ENCODE data around the gene B4GALT6. TPM values are rescaled to one million over a fixed set of nuclear protein-coding genes. Genes with fewer than 3 reads are reported as not detected.

Gene B4GALT6
- total RNA-seq, 2 experiments from 2014 or later: 2.7 to 3.6 TPM

DNA sequence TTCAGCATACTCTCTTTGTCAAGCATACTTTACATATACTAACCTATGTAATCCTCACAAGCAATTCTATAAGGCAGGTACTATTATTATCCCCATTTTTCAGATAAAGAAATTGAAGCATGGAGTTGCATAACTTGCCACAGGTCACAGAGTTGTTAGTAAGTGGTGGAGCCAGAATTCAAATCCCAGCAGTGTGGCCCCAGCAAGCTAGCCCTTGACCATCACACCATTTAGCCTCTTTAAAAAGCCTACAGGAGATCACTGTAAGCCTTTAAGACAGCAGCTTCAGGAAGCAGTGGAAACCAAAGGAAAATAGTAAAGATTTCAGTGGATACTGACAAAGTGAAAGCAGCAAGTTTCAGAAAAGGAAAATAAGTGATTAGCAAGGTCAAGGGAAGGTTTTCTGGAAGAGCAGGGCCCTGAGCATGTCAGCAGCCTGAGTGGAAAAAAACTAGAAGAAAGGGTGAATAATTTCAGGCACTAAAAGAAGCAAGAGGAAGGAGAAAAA is 11.7 kb downstream of the B4GALT6 start:
- DNase-seq: no peak
- Mint-ChIP-seq H3K4me1 (ENCODE audit: low read depth) (no peaks in the 10 kb centered on the region), H3K27me3 (ENCODE audit: low read depth) (peaks cover 8% of the 10 kb centered on the region), H3K27ac (no peak overlapping the region), H3K9me3 (no peaks in the 10 kb centered on the region), H3K4me3 (no peak overlapping the region), H3K36me3 (ENCODE audit: low read depth) (no peaks in the 10 kb centered on the region)
- intact Hi-C loops (cut with micrococcal nuclease): no loop called here
- CTCF ChIA-PET: no interaction called here

DNA sequence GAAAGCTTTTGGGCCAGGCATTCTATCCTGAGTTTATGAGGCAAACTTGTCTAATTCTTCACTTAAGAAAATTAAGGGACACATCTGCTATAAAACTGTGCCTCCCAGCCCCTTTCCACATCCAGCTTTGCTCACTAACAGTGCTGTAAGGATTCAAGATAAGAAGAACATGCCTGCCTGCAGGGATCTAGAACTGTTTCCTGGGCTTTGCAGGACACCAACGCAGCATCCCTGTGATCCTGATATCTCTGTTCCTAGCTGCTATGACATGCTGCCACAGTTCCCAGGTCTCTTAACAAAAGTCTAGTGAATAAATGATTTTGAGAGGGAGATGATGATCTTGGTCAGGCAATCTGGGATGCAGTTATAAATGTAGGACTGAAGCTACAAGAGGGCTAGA is 12.4 kb downstream of the B4GALT6 start:
- no peak overlapping the region for H3K27ac Mint-ChIP-seq
- no peaks in the 10 kb centered on the region for H3K4me1 Mint-ChIP-seq (ENCODE audit: low read depth)
- no peaks in the 10 kb centered on the region for H3K36me3 Mint-ChIP-seq (ENCODE audit: low read depth)
- no peak for DNase-seq
- H3K9me3 Mint-ChIP-seq: no peaks in the 10 kb centered on the region
- CTCF ChIA-PET: no interaction called here
- H3K27me3 Mint-ChIP-seq (ENCODE audit: low read depth): peaks cover 8% of the 10 kb centered on the region
- intact Hi-C loops (cut with micrococcal nuclease): no loop called here
- H3K4me3 Mint-ChIP-seq: no peak overlapping the region

DNA sequence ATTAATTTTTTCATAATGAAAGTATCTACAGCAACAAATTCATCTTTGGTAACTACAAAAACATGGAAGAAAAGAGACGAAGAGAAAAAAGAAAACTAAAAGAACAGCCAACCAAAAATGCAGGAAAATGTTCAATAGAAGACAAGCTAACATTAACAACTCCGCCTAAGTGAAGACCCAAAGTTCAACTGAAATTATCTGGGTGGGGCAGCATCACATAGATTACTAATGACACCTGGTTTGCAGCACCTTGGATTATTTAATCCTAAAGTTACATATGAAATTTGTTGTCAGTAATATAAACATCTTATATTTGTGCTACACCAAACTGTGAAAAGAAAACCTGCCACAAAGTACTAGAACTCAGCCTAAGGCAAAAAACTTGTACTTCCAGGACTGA is 14.8 kb downstream of the B4GALT6 start:
- intact Hi-C loops (cut with micrococcal nuclease): no loop called here
- H3K27me3 Mint-ChIP-seq (ENCODE audit: low read depth): peaks cover 3% of the 10 kb centered on the region
- CTCF ChIA-PET: no interaction called here
- H3K27ac Mint-ChIP-seq: no peak overlapping the region
- DNase-seq: no peak
- no peak overlapping the region for H3K4me3 Mint-ChIP-seq
- no peaks in the 10 kb centered on the region for H3K36me3 Mint-ChIP-seq (ENCODE audit: low read depth)
- H3K9me3 Mint-ChIP-seq: no peaks in the 10 kb centered on the region
- H3K4me1 Mint-ChIP-seq (ENCODE audit: low read depth): no peaks in the 10 kb centered on the region

DNA sequence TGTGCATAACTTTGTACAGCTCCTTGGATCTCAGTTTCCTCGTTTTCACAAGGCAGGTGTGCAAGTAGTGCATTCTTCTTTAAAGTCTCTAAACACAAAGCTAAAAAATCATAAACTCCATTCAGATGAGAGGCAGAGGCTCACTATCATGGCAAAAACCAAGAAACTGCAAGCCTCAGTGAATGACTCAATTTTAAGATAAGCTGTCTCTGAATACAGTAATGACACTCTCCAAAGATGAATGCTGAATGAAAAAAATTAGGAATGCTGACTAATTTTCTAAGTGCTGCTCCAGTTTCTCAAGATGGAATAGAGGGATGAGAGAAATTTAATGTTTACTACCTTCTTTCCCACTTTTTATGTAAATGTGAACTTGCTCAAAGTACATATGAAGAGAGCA is 17.2 kb downstream of the B4GALT6 start:
- H3K9me3 Mint-ChIP-seq: no peaks in the 10 kb centered on the region
- no peaks in the 10 kb centered on the region for H3K36me3 Mint-ChIP-seq (ENCODE audit: low read depth)
- no peak overlapping the region for H3K4me3 Mint-ChIP-seq
- DNase-seq: no peak
- intact Hi-C loops (cut with micrococcal nuclease): no loop called here
- no peak overlapping the region for H3K27ac Mint-ChIP-seq
- no peaks in the 10 kb centered on the region for H3K4me1 Mint-ChIP-seq (ENCODE audit: low read depth)
- H3K27me3 Mint-ChIP-seq (ENCODE audit: low read depth): peaks cover 3% of the 10 kb centered on the region
- CTCF ChIA-PET: interaction anchor here (0.6 to 2.9 kb wide), 3 partner anchors 13 to 111 kb away, joined by 3 to 12 read pairs (median 3); no protein-coding TSS in a partner anchor

DNA sequence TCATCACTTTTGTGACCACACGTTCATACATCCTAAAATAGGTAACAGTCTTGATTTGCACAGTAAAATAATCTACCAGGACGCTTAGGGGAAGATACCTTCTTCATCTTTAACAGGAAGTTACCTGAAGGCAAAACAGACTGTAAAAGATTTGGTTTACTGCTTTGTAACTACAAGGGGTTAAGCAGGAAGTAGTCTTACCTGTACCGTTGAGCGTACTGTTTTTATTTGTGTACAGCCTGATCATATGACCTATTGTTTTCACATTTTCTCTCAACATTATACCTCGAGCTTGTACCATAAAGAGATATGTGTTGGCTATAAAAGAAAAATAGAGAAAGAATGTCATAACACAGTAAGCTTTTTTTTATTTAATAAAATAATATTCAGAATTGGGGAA is 18.3 kb downstream of the B4GALT6 start:
- Mint-ChIP-seq H3K4me1 (ENCODE audit: low read depth) (no peaks in the 10 kb centered on the region), H3K27ac (no peak overlapping the region), H3K27me3 (ENCODE audit: low read depth) (peaks cover 3% of the 10 kb centered on the region), H3K4me3 (no peak overlapping the region), H3K9me3 (no peaks in the 10 kb centered on the region), H3K36me3 (ENCODE audit: low read depth) (no peaks in the 10 kb centered on the region)
- DNase-seq: no peak
- intact Hi-C loops (cut with micrococcal nuclease): no loop called here
- CTCF ChIA-PET: interaction anchor here (2.9 kb wide), 1 partner anchor 15 kb away, joined by 12 read pairs; no protein-coding TSS in a partner anchor

DNA sequence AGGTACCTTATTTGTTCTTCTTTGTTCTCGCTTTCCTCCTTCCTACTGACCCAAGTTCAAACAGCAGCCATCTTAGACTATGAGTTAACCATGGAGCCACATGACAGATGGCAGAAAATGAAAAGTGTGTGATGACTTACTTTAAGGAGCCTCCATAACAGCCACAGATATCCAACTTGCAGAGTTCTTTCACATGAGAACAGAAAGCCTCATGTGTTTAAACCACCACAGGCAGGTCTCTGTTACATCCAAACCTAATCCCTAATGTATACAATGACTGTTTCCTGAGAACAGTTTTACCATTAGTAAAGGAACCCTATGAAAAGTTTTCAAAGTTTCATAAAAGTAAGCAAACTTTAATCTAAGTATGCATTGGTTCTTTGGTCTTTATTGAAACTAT is 20.3 kb downstream of the B4GALT6 start:
- Mint-ChIP-seq H3K36me3 (ENCODE audit: low read depth) (no peaks in the 10 kb centered on the region), H3K4me1 (ENCODE audit: low read depth) (peaks cover 8% of the 10 kb centered on the region), H3K4me3 (no peak overlapping the region), H3K27me3 (ENCODE audit: low read depth) (no peaks in the 10 kb centered on the region), H3K9me3 (no peaks in the 10 kb centered on the region), H3K27ac (no peak overlapping the region)
- CTCF ChIA-PET: no interaction called here
- DNase-seq: no peak
- intact Hi-C loops (cut with micrococcal nuclease): no loop called here

DNA sequence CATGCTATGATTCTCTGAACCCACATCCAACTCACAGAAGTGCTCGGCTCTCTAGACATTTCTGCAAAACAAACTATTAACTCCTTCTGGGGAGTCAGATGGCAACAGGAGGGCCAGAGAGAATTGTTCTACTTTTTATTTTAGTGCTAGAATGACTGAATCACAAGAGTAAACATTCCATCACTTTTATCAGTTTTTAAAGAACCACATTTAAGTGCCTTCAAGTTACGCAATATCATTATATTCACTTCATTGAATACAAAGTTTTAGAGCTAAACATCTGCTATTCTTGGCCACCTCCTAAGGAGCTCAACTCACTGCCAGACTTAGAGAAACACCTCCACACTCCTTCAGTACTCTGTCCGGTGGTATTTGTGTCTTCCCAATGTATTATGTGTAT is 22.4 kb downstream of the B4GALT6 start:
- CTCF ChIA-PET: interaction anchor here (1.8 kb wide), 1 partner anchor 16 kb away, joined by 5 read pairs; no protein-coding TSS in a partner anchor
- peaks cover 22% of the 10 kb centered on the region for H3K4me1 Mint-ChIP-seq (ENCODE audit: low read depth)
- no peak overlapping the region for H3K27ac Mint-ChIP-seq
- H3K36me3 Mint-ChIP-seq (ENCODE audit: low read depth): no peaks in the 10 kb centered on the region
- no peaks in the 10 kb centered on the region for H3K9me3 Mint-ChIP-seq
- DNase-seq: no peak
- H3K27me3 Mint-ChIP-seq (ENCODE audit: low read depth): no peaks in the 10 kb centered on the region
- intact Hi-C loops (cut with micrococcal nuclease): no loop called here
- H3K4me3 Mint-ChIP-seq: no peak overlapping the region

DNA sequence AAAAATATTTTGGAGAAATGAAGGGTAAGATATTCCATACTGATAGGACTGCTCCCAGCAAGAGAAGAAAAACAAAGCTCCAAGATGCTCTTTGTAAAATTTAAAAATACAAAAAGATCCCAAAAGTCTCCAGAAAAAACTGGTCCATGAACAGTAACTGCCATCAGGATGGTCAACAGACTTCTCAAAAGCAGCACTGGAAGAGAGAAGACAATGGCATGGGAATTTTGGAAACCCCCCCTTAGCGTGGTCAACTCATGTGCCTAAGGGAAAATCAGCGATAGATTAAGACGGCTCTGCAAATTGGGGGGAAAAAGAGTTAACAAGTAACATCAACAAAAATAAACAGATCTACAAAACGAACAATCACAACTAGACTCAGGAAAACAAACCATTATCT is 23.6 kb downstream of the B4GALT6 start:
- Mint-ChIP-seq H3K36me3 (ENCODE audit: low read depth) (no peaks in the 10 kb centered on the region), H3K9me3 (no peaks in the 10 kb centered on the region), H3K27ac (no peak overlapping the region), H3K4me3 (no peak overlapping the region), H3K27me3 (ENCODE audit: low read depth) (no peaks in the 10 kb centered on the region), H3K4me1 (ENCODE audit: low read depth) (peaks cover 22% of the 10 kb centered on the region)
- intact Hi-C loops (cut with micrococcal nuclease): no loop called here
- no peak for DNase-seq
- CTCF ChIA-PET: interaction anchor here (1.8 kb wide), 1 partner anchor 15 kb away, joined by 5 read pairs; no protein-coding TSS in a partner anchor

DNA sequence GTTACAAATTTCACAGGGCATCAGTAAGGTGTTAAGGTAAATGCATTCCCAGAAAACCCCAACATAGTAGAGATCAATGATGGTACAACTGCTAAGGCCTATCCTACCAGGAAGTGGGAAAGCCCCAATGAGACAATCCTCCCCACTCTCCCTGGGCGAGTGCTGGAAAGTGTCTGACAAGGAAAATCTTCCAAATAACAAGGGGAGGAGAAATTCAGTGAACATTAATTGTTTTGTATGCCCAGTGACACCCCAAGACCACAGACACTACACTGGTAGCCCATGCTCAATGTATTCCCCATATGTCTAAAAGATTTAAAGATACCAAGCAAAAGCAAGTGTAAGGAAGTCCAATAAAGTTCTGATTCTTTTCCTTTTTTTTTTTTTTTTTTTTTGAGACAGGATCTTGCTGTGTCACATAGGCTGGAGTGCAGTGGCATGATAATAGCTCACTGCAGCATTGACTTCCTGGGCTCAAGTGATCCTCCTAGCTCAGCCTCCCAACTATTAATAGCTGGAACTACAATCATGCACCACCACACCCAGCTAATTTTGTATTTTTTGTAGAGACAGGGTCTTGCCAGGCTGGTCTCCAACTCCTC is 24.7 kb downstream of the B4GALT6 start:
- Mint-ChIP-seq H3K4me1 (ENCODE audit: low read depth) (peaks cover 22% of the 10 kb centered on the region), H3K27me3 (ENCODE audit: low read depth) (no peaks in the 10 kb centered on the region), H3K9me3 (no peaks in the 10 kb centered on the region), H3K4me3 (no peak overlapping the region), H3K27ac (no peak overlapping the region), H3K36me3 (ENCODE audit: low read depth) (no peaks in the 10 kb centered on the region)
- CTCF ChIA-PET: interaction anchor here (1.3 to 1.9 kb wide), 2 partner anchors 14 to 63 kb away, joined by 4 to 9 read pairs; no protein-coding TSS in a partner anchor
- no peak for DNase-seq
- intact Hi-C loops (cut with micrococcal nuclease): loop anchor here (1.0 to 2.0 kb wide), 8 partner anchors 13 to 872 kb away; partner anchors contain the start of genes DSG2 and RNF125

DNA sequence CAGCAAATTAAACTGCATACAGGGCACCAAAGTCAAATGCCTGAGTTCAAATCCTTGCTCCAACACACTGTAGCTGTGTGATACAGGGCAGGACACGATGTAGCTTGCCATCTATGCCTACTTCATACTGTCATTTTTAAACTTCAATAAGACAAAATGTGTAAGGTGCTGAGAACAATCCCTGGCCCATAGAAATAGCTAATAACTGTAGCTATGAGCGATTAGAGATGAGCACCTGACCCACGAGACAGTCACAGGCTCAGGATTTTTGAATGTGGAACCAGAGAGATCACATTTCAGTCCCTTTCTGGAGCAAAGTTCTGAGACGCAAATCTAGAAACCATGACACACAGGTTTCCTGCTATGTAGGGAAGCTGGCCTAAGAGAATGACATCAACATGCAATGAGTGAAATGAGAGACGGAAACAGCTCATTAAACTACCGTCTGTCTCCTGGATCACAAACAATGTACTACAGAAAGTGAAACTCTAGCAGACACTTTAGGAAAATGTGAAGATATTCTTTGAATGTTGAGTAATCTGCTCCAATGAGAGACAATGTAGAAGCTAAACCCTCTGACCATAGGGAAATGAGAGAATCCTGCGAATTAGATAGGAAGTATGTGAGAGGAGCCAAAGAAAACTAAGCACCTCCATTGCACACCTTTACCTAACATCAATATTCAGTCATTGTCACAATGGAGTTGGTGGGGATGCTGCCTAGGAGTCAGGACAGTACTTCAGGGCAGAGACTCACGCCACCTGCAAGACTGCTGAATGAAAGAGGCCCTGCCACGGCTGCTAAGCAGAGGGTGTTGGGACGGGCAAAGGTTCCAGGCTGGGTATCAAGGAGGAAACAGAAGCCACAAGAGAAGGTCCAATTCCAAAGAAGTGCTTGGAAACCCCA is 25.5 kb downstream of the B4GALT6 start:
- H3K9me3 Mint-ChIP-seq: no peaks in the 10 kb centered on the region
- peaks cover under 1% of the 10 kb centered on the region for H3K27me3 Mint-ChIP-seq (ENCODE audit: low read depth)
- DNase-seq: peak; percentile 38
- H3K4me3 Mint-ChIP-seq: no peak overlapping the region
- peaks cover 22% of the 10 kb centered on the region for H3K4me1 Mint-ChIP-seq (ENCODE audit: low read depth)
- intact Hi-C loops (cut with micrococcal nuclease): loop anchor here (1.0 to 2.0 kb wide), 9 partner anchors 13 to 872 kb away; partner anchors contain the start of genes DSG2, RNF125 and TRAPPC8
- CTCF ChIA-PET: interaction anchor here (0.6 to 1.9 kb wide), 5 partner anchors 12 to 64 kb away, joined by 3 to 9 read pairs (median 6); no protein-coding TSS in a partner anchor
- peak overlapping the region; percentile 34 for H3K27ac Mint-ChIP-seq
- H3K36me3 Mint-ChIP-seq (ENCODE audit: low read depth): no peaks in the 10 kb centered on the region

DNA sequence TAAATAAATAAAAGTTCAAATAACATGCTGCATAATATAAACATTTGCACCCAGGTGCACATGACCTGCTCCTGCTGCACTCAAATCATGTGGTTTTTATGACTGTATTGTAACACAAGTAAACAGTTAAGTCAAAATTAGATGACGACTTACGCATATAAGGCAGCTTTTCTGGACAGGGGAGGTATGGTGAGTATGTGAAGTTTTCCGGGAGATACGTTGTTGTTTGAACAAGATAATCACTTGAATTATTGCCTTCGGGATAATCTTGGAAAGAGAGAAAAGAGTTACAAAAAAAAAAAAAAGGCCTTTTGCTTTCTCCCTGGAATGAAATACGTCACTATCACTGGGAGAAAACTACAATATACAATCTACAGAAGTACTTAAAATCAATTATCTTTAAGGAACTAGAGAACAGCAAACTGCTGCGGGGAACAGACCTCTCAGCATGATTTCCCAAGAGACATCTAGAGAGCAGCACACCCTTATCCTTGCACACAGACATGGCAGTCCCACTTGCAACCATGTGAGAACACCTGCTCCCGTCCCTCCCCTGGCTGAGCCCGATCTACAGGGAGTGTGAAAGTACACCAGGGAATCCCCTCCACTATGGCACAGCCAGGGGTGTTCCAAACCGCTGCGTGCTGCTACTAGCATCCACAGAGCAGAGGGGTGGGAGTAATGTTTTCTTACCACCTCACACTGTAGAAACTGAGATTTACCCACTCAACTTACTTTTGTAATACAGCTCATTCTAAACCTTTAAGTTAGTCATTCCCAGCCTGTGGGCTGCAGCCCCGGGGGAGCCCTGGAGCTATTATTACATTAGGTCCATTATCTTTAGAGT is 26.3 kb downstream of the B4GALT6 start:
- Mint-ChIP-seq H3K27ac (peak overlapping the region; percentile 34), H3K4me3 (no peak overlapping the region), H3K4me1 (ENCODE audit: low read depth) (peaks cover 22% of the 10 kb centered on the region), H3K27me3 (ENCODE audit: low read depth) (peaks cover 6% of the 10 kb centered on the region), H3K36me3 (ENCODE audit: low read depth) (no peaks in the 10 kb centered on the region), H3K9me3 (no peaks in the 10 kb centered on the region)
- intact Hi-C loops (cut with micrococcal nuclease): loop anchor here (1.0 to 2.0 kb wide), 3 partner anchors 159 to 435 kb away; partner anchors contain the start of genes DSG2 and TRAPPC8
- CTCF ChIA-PET: interaction anchor here (0.6 to 1.9 kb wide), 3 partner anchors 11 to 64 kb away, joined by 6 to 9 read pairs (median 6); no protein-coding TSS in a partner anchor
- peak; percentile 63 for DNase-seq

All from activated naive CD4-positive, alpha-beta T cell treated with anti-CD3 and anti-CD28 coated beads for 36 hours (primary cell).